B cell (primary cell): ENCODE data around the gene FAM216A. TPM values are rescaled to one million over a fixed set of nuclear protein-coding genes. Genes with fewer than 3 reads are reported as not detected.

ENCODE experiments used
- ATAC-seq: fragments of 200-7000 bp; cut with Tn5 transposase; one replicate; pipeline ENCODE4 v1.10.0; 2021; ENCODE audit warnings: low read depth, mild to moderate bottlenecking, moderate number of reproducible peaks, moderate library complexity
- CTCF ChIA-PET: fragments of 350-600 bp; sonication (Branson Sonifier 250); formaldehyde crosslinking; loops from one replicate; lab custom pipeline; 2021; ENCODE audit warnings: antibody characterized with exemption, inconsistent platforms; lab: Charles Lee
- POLR2A ChIA-PET: fragments of 350-600 bp; sonication (Branson Sonifier 250); formaldehyde crosslinking; loops from one replicate; lab custom pipeline; 2021; ENCODE audit warnings: antibody characterized with exemption; lab: Charles Lee
- DNase-seq: peaks from one replicate; pipeline ENCODE4 v3.0.0; 2013
- H2AFZ ChIP-seq: 2 replicates; pipeline ENCODE4 v1.6.1; 2012; ENCODE audit warnings: mild to moderate bottlenecking, low read depth, low read length; ENCODE audit not compliant: insufficient read depth, poor library complexity, severe bottlenecking
- H3K27ac ChIP-seq, 2 donors: 1 replicate in 1 of 2; 2 replicates in 1 of 2; pipeline ENCODE4 v1.5.1; 2012 to 2013; ENCODE audit warnings: low read length in 2 of 2, mild to moderate bottlenecking in 2 of 2, moderate library complexity in 1 of 2
- H3K27me3 ChIP-seq, 4 experiments: fragments of 200-600 bp in 1 of 4; sonication (generic) in 1 of 4; replicated peaks in 1 of 4; 1 replicate in 2 of 4; 2 replicates in 2 of 4; pipeline versions ENCODE4 v1.6.1 to v1.7.0; 2013 to 2016; ENCODE audit warnings: low read length in 3 of 4, mild to moderate bottlenecking in 2 of 4, mixed read lengths in 1 of 4, moderate library complexity in 1 of 4; ENCODE audit not compliant: insufficient read depth in 4 of 4, control insufficient read depth in 3 of 4; ENCODE audit errors: control extremely low read depth in 1 of 4
- H3K36me3 ChIP-seq, 2 experiments: replicated peaks in 1 of 2; 1 replicate in 1 of 2; 2 replicates in 1 of 2; pipeline versions ENCODE4 v1.6.1 to v1.7.1; 2013; ENCODE audit warnings: low read length in 1 of 2; ENCODE audit not compliant: insufficient read depth in 2 of 2, control insufficient read depth in 1 of 2; ENCODE audit errors: control extremely low read depth in 1 of 2, extremely low read depth in 1 of 2
- H3K4me1 ChIP-seq, 2 donors: fragments of 200-600 bp in 1 of 2; sonication (generic) in 1 of 2; 1 replicate in 1 of 2; 2 replicates in 1 of 2; pipeline versions ENCODE4 v1.5.1 to v1.6.1; 2013 to 2017; ENCODE audit warnings: low read length in 2 of 2; ENCODE audit not compliant: control insufficient read depth in 2 of 2, insufficient read depth in 2 of 2
- H3K4me2 ChIP-seq: replicated peaks from 2 replicates; pipeline ENCODE3; 2012; ENCODE audit warnings: mild to moderate bottlenecking, low read depth, low read length; ENCODE audit not compliant: poor library complexity, severe bottlenecking
- H3K4me3 ChIP-seq, 5 experiments: fragments of 200-600 bp in 1 of 5; sonication (generic) in 1 of 5; 1 replicate in 3 of 5; 2 replicates in 2 of 5; pipeline versions ENCODE4 v1.5.1 to v1.7.0; 2011 to 2016; ENCODE audit warnings: low read length in 4 of 5, mild to moderate bottlenecking in 4 of 5, low read depth in 2 of 5, control low read depth in 1 of 5, moderate library complexity in 1 of 5; ENCODE audit not compliant: insufficient read depth in 1 of 5; ENCODE audit errors: control extremely low read depth in 1 of 5, extremely low read depth in 1 of 5
- H3K79me2 ChIP-seq: fragments of 200-600 bp; sonication (generic); one replicate; pipeline ENCODE4 v1.6.0; 2016; ENCODE audit warnings: low read length; ENCODE audit not compliant: control insufficient read depth, insufficient read depth
- H3K9ac ChIP-seq: fragments of 200-600 bp; sonication (generic); 2 replicates; pipeline ENCODE4 v1.6.1; 2017; ENCODE audit warnings: mild to moderate bottlenecking, low read length, moderate library complexity
- H3K9me3 ChIP-seq, 3 donors: one replicate each; pipeline versions ENCODE4 v1.6.1 to v1.7.1; 2013; ENCODE audit warnings: low read length in 2 of 3; ENCODE audit not compliant: control insufficient read depth in 2 of 3, insufficient read depth in 1 of 3; ENCODE audit errors: control extremely low read depth in 1 of 3
- H4K20me1 ChIP-seq: 2 replicates; pipeline ENCODE4 v1.6.0; 2012; ENCODE audit warnings: mild to moderate bottlenecking, low read length; ENCODE audit not compliant: insufficient read depth, control insufficient read depth, poor library complexity, severe bottlenecking
- H3K27ac Mint-ChIP-seq: one replicate; pipeline ENCODE4 v1.8.0; 2021; ENCODE audit warnings: mixed read lengths
- H3K27me3 Mint-ChIP-seq: one replicate; pipeline ENCODE4 v1.8.0; 2021; ENCODE audit warnings: mixed read lengths
- H3K4me1 Mint-ChIP-seq: one replicate; pipeline ENCODE4 v1.8.0; 2021; ENCODE audit warnings: mixed read lengths
- H3K4me3 Mint-ChIP-seq: one replicate; pipeline ENCODE4 v1.8.0; 2021; ENCODE audit warnings: mixed read lengths
- H3K9me3 Mint-ChIP-seq: one replicate; pipeline ENCODE4 v1.8.0; 2022; ENCODE audit warnings: mixed read lengths; ENCODE audit not compliant: insufficient read depth
- EZH2 ChIP-seq: IDR thresholded peaks from 2 replicates; pipeline ENCODE4 v1.6.1; 2012; ENCODE audit warnings: borderline replicate concordance, low read depth, mild to moderate bottlenecking, moderate library complexity, low read length; ENCODE audit not compliant: insufficient read depth, poor library complexity, severe bottlenecking
- WGBS: methylation state at CpG from one replicate; pipeline ENCODE4 v1.1.5; 2013; ENCODE audit warnings: missing lambda C conversion rate; ENCODE audit not compliant: insufficient coverage; 5-methylcytosine and 5-hydroxymethylcytosine counted together
- intact Hi-C: fragments of 100-400 bp; cut with micrococcal nuclease; formaldehyde crosslinking; loops from one replicate; pipeline ENCODE4 v1.10.0; 2022
- polyA plus RNA-seq: library from polyadenylated mRNA; depleted of rRNA; stranded (reverse); fragments of >200 nt; gene quantifications from 2 replicates; pipeline ENCODE4 v1.2.3, GENCODE V29; 2012
- total RNA-seq, 2 donors: library from RNA; stranded (reverse); fragments of 120-200 nt in 1 of 2; gene quantifications; 1 replicate in 1 of 2; 2 replicates in 1 of 2; pipeline versions ENCODE4 v1.2.3 to v1.2.4, GENCODE V29; 2013 to 2022
- TF ChIP-seq, protein P1 (sequence below): fragments of 200-600 bp; IDR thresholded peaks from one replicate; pipeline ENCODE4 v1.8.0; 2022; ENCODE audit warnings: antibody characterized with exemption, mild to moderate bottlenecking

The FAM216A gene
- total and polyA plus RNA-seq, 2 donors (not counting 1 experiment from before 2014, with no cell fraction given), result 15.7 to 19.7 TPM

DNA sequence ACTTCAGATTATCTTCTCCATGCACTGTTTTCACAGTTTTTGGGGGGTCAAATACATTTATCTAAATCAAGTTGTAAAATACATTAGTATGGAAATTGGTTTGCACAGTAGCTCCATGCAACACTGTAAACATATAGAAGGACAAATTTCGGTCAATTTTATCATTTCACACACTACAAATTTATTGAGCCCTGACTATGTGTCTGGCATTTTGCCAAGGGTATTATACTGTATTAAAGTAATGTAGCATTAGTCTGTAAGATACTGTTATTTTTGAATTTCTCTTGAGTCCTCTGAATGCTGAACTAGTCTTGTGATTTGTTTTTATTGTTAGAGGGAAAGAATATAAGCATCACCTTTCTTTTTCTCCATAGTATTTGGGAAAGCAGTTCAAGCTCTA, 34.8 kb downstream of the FAM216A start:
- no peaks in the 10 kb centered on the region for H3K9me3 ChIP-seq

DNA sequence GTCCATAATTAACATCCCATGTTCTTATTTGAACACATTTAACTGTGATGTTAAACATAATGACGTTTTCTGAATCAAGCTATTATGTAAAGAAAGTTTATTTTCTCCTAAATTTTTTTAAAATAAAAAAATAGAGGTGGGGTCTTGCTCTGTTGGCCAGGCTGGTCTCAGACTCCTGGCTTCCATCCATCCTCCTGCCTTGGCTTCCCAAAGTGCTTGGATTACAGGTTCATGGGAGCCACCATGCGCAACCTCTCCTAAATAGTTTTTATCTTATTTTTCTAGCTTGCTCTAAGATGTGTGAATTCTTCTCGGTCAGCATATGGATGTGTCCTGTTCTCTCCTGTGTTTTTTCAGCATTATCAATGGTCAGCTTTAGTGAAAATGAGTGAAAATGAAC, 36.7 kb downstream of the FAM216A start:
- POLR2A ChIA-PET, result no interaction called here
- CTCF ChIA-PET, result no interaction called here

More for the DNA sequence above, 34.8 kb downstream of the FAM216A start:
- TF ChIP-seq, protein P1, sequence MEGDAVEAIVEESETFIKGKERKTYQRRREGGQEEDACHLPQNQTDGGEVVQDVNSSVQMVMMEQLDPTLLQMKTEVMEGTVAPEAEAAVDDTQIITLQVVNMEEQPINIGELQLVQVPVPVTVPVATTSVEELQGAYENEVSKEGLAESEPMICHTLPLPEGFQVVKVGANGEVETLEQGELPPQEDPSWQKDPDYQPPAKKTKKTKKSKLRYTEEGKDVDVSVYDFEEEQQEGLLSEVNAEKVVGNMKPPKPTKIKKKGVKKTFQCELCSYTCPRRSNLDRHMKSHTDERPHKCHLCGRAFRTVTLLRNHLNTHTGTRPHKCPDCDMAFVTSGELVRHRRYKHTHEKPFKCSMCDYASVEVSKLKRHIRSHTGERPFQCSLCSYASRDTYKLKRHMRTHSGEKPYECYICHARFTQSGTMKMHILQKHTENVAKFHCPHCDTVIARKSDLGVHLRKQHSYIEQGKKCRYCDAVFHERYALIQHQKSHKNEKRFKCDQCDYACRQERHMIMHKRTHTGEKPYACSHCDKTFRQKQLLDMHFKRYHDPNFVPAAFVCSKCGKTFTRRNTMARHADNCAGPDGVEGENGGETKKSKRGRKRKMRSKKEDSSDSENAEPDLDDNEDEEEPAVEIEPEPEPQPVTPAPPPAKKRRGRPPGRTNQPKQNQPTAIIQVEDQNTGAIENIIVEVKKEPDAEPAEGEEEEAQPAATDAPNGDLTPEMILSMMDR, result no peak
- no peak for TF ChIP-seq EZH2
- DNase-seq, result no peak
- H3K4me2 ChIP-seq, result no peak overlapping the region
- H4K20me1 ChIP-seq, result no peaks in the 10 kb centered on the region
- H2AFZ ChIP-seq, result no peak overlapping the region
- no CpG with 5 or more reads among the region's 1 CpG for WGBS
- peaks cover 41% of the 10 kb centered on the region for H3K79me2 ChIP-seq
- no peak overlapping the region for H3K9ac ChIP-seq
- Mint-ChIP-seq H3K4me3 (peak overlapping the region; percentile 32), H3K9me3 (no peaks in the 10 kb centered on the region), H3K4me1 (peaks cover 29% of the 10 kb centered on the region), H3K27ac (peak overlapping the region; percentile 64), H3K27me3 (no peaks in the 10 kb centered on the region)
- ChIA-PET POLR2A (interaction anchor here (0.6 to 0.8 kb wide), 3 partner anchors 34 to 199 kb away, joined by 3 to 4 read pairs (median 3); no protein-coding TSS in a partner anchor), CTCF (interaction anchor here (0.6 to 4.3 kb wide), 7 partner anchors 10 to 384 kb away, joined by 3 to 25 read pairs (median 4); partner anchors contain the start of genes FAM216A and GPN3)
- no peak overlapping the region for H3K4me3 ChIP-seq
- intact Hi-C loops, result loop anchor here (2.0 to 5.0 kb wide), 2 partner anchors 99 to 221 kb away; partner anchors contain the start of gene ATP2A2
- H3K27me3 ChIP-seq, result no peaks in the 10 kb centered on the region
- H3K27ac ChIP-seq, result no peak overlapping the region
- no peak for ATAC-seq
- H3K36me3 ChIP-seq, result no peaks in the 10 kb centered on the region
- peaks cover 19 to 20% of the 10 kb centered on the region in 2 donors for H3K4me1 ChIP-seq

More for the DNA sequence above, 36.7 kb downstream of the FAM216A start:
- no peaks in the 10 kb centered on the region for H3K36me3 ChIP-seq
- no peak for ATAC-seq
- H3K9me3 Mint-ChIP-seq, result no peaks in the 10 kb centered on the region
- H2AFZ ChIP-seq, result no peak overlapping the region
- peaks cover 18% of the 10 kb centered on the region for H3K4me1 Mint-ChIP-seq
- no peak overlapping the region for H3K4me2 ChIP-seq
- DNase-seq, result no peak
- intact Hi-C loops, result no loop called here
- H3K79me2 ChIP-seq, result peaks cover 24% of the 10 kb centered on the region
- no peaks in the 10 kb centered on the region for H3K27me3 ChIP-seq
- H4K20me1 ChIP-seq, result no peaks in the 10 kb centered on the region
- no peak overlapping the region for H3K4me3 ChIP-seq
- no peaks in the 10 kb centered on the region for H3K9me3 ChIP-seq
- no peak overlapping the region for H3K4me3 Mint-ChIP-seq
- H3K27ac Mint-ChIP-seq, result no peak overlapping the region
- H3K4me1 ChIP-seq, result peaks cover 15 to 18% of the 10 kb centered on the region in 2 donors
- H3K9ac ChIP-seq, result no peak overlapping the region
- no peaks in the 10 kb centered on the region for H3K27me3 Mint-ChIP-seq
- TF ChIP-seq EZH2, result no peak
- TF ChIP-seq, protein P1, result no peak
- WGBS, result no CpG with 5 or more reads among the region's 3 CpGs
- no peak overlapping the region for H3K27ac ChIP-seq
